HL-60 (cell line): ENCODE results near the gene CFAP54.

Experiments
- DNase-seq, 2 experiments: peaks; one replicate each; pipeline ENCODE4 v3.0.0-alpha.2; 2010 to 2020; ENCODE audit warnings: low read depth in 1 of 2, low spot score in 1 of 2
- H3K27ac ChIP-seq: fragments of 250-450 bp; sonication (Bioruptor Pico); replicated peaks from 2 replicates; pipeline ENCODE4 v1.5.1; 2020; ENCODE audit warnings: mild to moderate bottlenecking, moderate library complexity
- H3K27me3 ChIP-seq: fragments of 250-450 bp; sonication (Bioruptor Pico); 2 replicates; pipeline ENCODE4 v1.5.1; 2021; ENCODE audit warnings: mild to moderate bottlenecking, moderate library complexity; ENCODE audit not compliant: insufficient read depth, poor library complexity, severe bottlenecking
- H3K4me3 ChIP-seq: replicated peaks from 2 replicates; pipeline ENCODE4 v1.5.1; 2011; ENCODE audit warnings: mild to moderate bottlenecking, control low read depth, low read length; ENCODE audit not compliant: insufficient read depth
- GABPA ChIP-seq: IDR thresholded peaks from 2 replicates; pipeline ENCODE4 v1.6.1; 2012; ENCODE audit warnings: low read depth
- POLR2AphosphoS5 ChIP-seq: IDR thresholded peaks from 2 replicates; pipeline ENCODE4 v1.6.1; 2012; ENCODE audit warnings: low read depth
- SPI1 ChIP-seq: IDR thresholded peaks from 2 replicates; pipeline ENCODE4 v1.6.1; 2012; ENCODE audit warnings: low read depth, mild to moderate bottlenecking, borderline replicate concordance
- TF ChIP-seq, protein P1 (sequence below): IDR thresholded peaks from 2 replicates; pipeline ENCODE4 v1.6.1; 2012; ENCODE audit warnings: low read depth; ENCODE audit not compliant: insufficient replicate concordance
- TF ChIP-seq, protein P2 (sequence below): IDR thresholded peaks from one replicate; pipeline ENCODE4 v1.5.1; 2011; ENCODE audit warnings: low read length, control low read depth, inconsistent platforms; ENCODE audit not compliant: insufficient read depth

The CFAP54 gene

DNA sequence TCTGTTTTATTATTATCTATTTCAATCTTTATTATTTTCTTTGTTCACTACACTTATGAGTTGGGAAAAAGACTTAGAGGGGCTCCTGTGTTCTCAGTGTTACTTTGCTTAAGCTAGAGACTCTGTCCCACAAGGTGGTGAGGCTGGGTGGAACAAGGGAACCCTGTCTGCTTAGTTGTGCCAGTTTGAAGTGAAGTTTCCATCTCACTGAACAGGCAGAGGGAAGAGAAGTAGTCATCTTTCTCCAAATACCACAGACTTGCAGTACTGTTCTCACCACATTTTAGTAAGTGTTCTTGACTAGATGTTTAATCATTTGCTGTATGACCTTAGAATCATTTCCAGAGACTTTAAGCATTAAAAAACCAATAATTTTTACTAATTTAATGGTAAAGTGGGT is 222.0 kb downstream of the CFAP54 start:
- no peak overlapping the region for H3K27ac ChIP-seq
- no peaks in the 10 kb centered on the region for H3K27me3 ChIP-seq
- no peak overlapping the region for H3K4me3 ChIP-seq
- no peak for TF ChIP-seq GABPA
- TF ChIP-seq POLR2AphosphoS5, result no peak
- TF ChIP-seq, protein P1, sequence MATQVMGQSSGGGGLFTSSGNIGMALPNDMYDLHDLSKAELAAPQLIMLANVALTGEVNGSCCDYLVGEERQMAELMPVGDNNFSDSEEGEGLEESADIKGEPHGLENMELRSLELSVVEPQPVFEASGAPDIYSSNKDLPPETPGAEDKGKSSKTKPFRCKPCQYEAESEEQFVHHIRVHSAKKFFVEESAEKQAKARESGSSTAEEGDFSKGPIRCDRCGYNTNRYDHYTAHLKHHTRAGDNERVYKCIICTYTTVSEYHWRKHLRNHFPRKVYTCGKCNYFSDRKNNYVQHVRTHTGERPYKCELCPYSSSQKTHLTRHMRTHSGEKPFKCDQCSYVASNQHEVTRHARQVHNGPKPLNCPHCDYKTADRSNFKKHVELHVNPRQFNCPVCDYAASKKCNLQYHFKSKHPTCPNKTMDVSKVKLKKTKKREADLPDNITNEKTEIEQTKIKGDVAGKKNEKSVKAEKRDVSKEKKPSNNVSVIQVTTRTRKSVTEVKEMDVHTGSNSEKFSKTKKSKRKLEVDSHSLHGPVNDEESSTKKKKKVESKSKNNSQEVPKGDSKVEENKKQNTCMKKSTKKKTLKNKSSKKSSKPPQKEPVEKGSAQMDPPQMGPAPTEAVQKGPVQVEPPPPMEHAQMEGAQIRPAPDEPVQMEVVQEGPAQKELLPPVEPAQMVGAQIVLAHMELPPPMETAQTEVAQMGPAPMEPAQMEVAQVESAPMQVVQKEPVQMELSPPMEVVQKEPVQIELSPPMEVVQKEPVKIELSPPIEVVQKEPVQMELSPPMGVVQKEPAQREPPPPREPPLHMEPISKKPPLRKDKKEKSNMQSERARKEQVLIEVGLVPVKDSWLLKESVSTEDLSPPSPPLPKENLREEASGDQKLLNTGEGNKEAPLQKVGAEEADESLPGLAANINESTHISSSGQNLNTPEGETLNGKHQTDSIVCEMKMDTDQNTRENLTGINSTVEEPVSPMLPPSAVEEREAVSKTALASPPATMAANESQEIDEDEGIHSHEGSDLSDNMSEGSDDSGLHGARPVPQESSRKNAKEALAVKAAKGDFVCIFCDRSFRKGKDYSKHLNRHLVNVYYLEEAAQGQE, result no peak
- TF ChIP-seq, protein P2, sequence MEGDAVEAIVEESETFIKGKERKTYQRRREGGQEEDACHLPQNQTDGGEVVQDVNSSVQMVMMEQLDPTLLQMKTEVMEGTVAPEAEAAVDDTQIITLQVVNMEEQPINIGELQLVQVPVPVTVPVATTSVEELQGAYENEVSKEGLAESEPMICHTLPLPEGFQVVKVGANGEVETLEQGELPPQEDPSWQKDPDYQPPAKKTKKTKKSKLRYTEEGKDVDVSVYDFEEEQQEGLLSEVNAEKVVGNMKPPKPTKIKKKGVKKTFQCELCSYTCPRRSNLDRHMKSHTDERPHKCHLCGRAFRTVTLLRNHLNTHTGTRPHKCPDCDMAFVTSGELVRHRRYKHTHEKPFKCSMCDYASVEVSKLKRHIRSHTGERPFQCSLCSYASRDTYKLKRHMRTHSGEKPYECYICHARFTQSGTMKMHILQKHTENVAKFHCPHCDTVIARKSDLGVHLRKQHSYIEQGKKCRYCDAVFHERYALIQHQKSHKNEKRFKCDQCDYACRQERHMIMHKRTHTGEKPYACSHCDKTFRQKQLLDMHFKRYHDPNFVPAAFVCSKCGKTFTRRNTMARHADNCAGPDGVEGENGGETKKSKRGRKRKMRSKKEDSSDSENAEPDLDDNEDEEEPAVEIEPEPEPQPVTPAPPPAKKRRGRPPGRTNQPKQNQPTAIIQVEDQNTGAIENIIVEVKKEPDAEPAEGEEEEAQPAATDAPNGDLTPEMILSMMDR, result no peak
- TF ChIP-seq SPI1, result no peak
- no peak for DNase-seq

DNA sequence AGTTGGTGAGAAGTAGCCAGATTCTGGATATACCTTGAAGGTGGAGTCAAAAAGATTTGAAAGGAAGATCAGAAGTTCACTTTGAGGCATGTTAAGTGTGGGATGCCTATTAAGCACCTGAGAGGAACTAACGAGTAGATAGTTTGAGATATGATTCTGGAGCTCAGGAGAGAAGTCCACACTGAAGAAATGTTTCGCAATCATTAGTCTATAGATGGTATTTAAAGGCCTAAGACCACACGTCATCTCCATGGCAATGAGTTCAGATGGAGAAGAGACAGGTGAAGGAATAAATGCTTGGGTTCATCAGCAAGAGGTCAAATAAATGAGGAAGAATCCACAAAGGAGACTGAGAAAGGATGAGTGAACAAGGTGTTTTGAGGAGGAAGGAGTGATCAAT is 224.8 kb downstream of the CFAP54 start:
- no peak for DNase-seq
- no peaks in the 10 kb centered on the region for H3K27me3 ChIP-seq
- no peak overlapping the region for H3K4me3 ChIP-seq
- TF ChIP-seq, protein P2, result no peak
- TF ChIP-seq, protein P1, result no peak
- TF ChIP-seq SPI1 (no peak), POLR2AphosphoS5 (no peak), GABPA (no peak)
- no peak overlapping the region for H3K27ac ChIP-seq

DNA sequence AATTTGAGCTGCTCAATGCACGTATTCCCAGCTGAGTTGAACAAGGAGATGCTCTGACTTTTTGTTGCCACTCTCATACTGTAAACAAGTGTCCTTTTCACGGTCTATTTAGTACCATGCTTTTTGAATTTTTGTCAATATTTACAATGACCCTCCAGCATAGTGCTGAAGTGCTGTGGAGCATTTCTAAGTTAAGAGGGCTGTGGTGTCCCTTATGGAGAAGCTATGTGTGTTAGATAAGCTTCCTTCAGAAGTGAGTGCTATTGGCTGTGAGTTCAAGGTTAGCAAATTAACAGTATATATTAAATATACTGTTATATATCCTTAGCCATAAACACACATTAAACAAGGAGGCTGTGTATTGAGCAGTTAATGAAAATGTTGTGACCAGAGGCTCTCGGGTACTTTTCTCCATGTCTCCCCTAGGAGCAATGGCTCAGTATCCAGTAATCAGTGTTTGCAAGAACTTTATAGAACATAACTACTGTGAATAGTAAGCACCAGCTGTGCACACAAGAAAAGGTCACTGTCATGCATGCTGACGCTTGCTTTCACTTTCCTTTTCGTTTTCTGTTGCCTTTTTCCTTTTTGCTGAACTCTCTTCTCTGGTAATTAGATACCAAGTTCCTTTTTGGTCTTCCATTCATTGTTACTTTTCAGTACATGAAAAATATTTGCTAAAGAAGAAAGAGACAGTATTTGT is 230.4 kb downstream of the CFAP54 start:
- Histone ChIP-seq H3K4me3 (peak overlapping the region; percentile 41), H3K27me3 (no peaks in the 10 kb centered on the region), H3K27ac (peak overlapping the region; percentile 18)
- TF ChIP-seq POLR2AphosphoS5, result no peak
- TF ChIP-seq, protein P1, result no peak
- no peak for TF ChIP-seq GABPA
- TF ChIP-seq, protein P2, result no peak
- no peak for TF ChIP-seq SPI1
- DNase-seq, result peak in 1 of 2 experiments; percentile 14
